Measurements from ENCODE around the gene DPF3.

- TF ChIP-seq CTCF (IDR thresholded peaks at IDR 0.05) (no peak), POLR2A (IDR thresholded peaks at IDR 0.05) (no peak)
Measured at GRCh38 chr14:72783741-72784140, 110.2 kb downstream of the DPF3 start.

Measured in esophagus squamous epithelium (tissue), 4 donors.